GM12891 (cell line): ENCODE data around the gene TPRKB.
"Not testable (repeated sequence)": the region's sequence is repeated elsewhere in the genome, so short reads cannot be mapped to it uniquely, and the experiment has no call there.

ENCODE experiments used
- PAX5 ChIP-seq: IDR thresholded peaks from 2 replicates; pipeline ENCODE4 v1.6.1; 2011; ENCODE audit warnings: low read length, moderate library complexity, mild to moderate bottlenecking; ENCODE audit not compliant: insufficient read depth, severe bottlenecking
- POLR2A ChIP-seq: IDR thresholded peaks from 2 replicates; pipeline ENCODE4 v1.6.1; 2011; ENCODE audit warnings: low read depth, low read length, control low read depth
- POLR2AphosphoS5 ChIP-seq: IDR thresholded peaks from 2 replicates; pipeline ENCODE4 v1.6.1; 2011; ENCODE audit warnings: low read depth, low read length, control low read depth
- SPI1 ChIP-seq: IDR thresholded peaks from 2 replicates; pipeline ENCODE4 v1.6.1; 2011; ENCODE audit warnings: low read depth, low read length, control low read depth
- TAF1 ChIP-seq: IDR thresholded peaks from 2 replicates; pipeline ENCODE4 v1.6.1; 2011; ENCODE audit warnings: low read depth, low read length, control low read depth

DNA sequence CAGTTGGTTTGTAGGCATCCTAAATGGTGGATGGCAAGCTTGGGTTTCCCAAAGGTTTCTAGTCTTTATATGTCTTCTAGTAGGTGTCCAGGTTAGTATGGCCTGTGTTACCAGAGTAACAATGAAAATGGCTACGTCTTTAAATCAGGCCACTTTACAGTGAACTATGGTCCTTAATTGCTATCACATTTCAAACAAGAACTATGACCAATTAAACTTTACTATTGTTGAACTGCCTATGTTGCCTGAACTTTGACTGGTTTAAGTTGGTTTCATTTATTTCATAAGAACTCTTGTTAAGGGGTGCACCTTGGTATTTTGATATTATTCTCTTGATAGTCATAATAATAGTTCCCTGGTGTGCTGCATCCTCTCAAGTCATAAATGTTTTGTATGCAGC is 40.2 kb downstream of the TPRKB start:
- not testable (repeated sequence) for TF ChIP-seq TAF1, POLR2A, PAX5, POLR2AphosphoS5, SPI1
